Measurements from ENCODE around the gene MAX.

- no peak for TF ChIP-seq ZNF175 (tag by site-specific recombination; IDR thresholded peaks at IDR 0.05)
- no peak for TF ChIP-seq ZNF473 (tag by site-specific recombination; IDR thresholded peaks at IDR 0.05)
- TF ChIP-seq YY1 (tag by site-specific recombination; IDR thresholded peaks at IDR 0.05) = no peak
- no peak for TF ChIP-seq ZNF24 (tag by site-specific recombination; IDR thresholded peaks at IDR 0.05)
- TF ChIP-seq ATF2 (tag by site-specific recombination; IDR thresholded peaks at IDR 0.05; ENCODE audit: low read depth) = no peak
- TF ChIP-seq CTCF (tag by site-specific recombination; IDR thresholded peaks at IDR 0.05) = no peak
- no peak for TF ChIP-seq ZBTB44 (tag by site-specific recombination; IDR thresholded peaks at IDR 0.05)
- TF ChIP-seq SP2 (tag by site-specific recombination; IDR thresholded peaks at IDR 0.05) = no peak
- TF ChIP-seq PATZ1 (tag by site-specific recombination; IDR thresholded peaks at IDR 0.05) = no peak
- no peak for TF ChIP-seq SALL2 (tag by site-specific recombination; IDR thresholded peaks at IDR 0.05; ENCODE audit: borderline replicate concordance)
Observed at GRCh38 chr14:65141523-65141922, 39.2 kb upstream of the MAX start.
